ENCODE measurements around the gene PRPH2. TPM values are rescaled to one million over a fixed set of nuclear protein-coding genes. Genes with fewer than 3 reads are reported as not detected.

PRPH2 gene
- total RNA-seq, 1 donor from 2014 or later: not detected

- intact Hi-C loops (cut with micrococcal nuclease): loop anchor here (5.0 kb wide), 2 partner anchors 35 to 55 kb away; partner anchors contain the start of gene BICRAL
- Mint-ChIP-seq H3K27me3 (ENCODE audit: insufficient read depth) (no peaks in the 10 kb centered on the region), H3K9me3 (no peaks in the 10 kb centered on the region), H3K27ac (peak overlapping the region; percentile 98), H3K4me3 (peak overlapping the region; percentile 57), H3K36me3 (ENCODE audit: low read depth) (peaks cover 2% of the 10 kb centered on the region), H3K4me1 (ENCODE audit: low read depth) (peaks cover 19% of the 10 kb centered on the region)
- DNase-seq (ENCODE audit: low spot score): no peak
These were observed 5.2 kb upstream of the PRPH2 start for GRCh38 chr6:42727627-42728026.

- Mint-ChIP-seq H3K4me3 (peak overlapping the region; percentile 75), H3K27me3 (ENCODE audit: insufficient read depth) (peaks cover under 1% of the 10 kb centered on the region), H3K27ac (peak overlapping the region; percentile 98), H3K9me3 (no peaks in the 10 kb centered on the region), H3K4me1 (ENCODE audit: low read depth) (peaks cover 19% of the 10 kb centered on the region), H3K36me3 (ENCODE audit: low read depth) (peaks cover 2% of the 10 kb centered on the region)
- intact Hi-C loops (cut with micrococcal nuclease): loop anchor here (5.0 kb wide), 2 partner anchors 35 to 55 kb away; partner anchors contain the start of gene BICRAL
- no peak for DNase-seq (ENCODE audit: low spot score)
These were observed 4.8 kb upstream of the PRPH2 start for GRCh38 chr6:42727087-42727611.

GRCh38 chr6:42726485-42727086, 4.2 kb upstream of the PRPH2 start:
- Mint-ChIP-seq H3K27me3 (ENCODE audit: insufficient read depth) (peaks cover 5% of the 10 kb centered on the region), H3K36me3 (ENCODE audit: low read depth) (peaks cover 2% of the 10 kb centered on the region), H3K27ac (peak overlapping the region; percentile 98), H3K4me1 (ENCODE audit: low read depth) (peaks cover 19% of the 10 kb centered on the region), H3K4me3 (peak overlapping the region; percentile 75), H3K9me3 (no peaks in the 10 kb centered on the region)
- intact Hi-C loops (cut with micrococcal nuclease): loop anchor here (1.0 to 5.0 kb wide), 7 partner anchors 20 to 173 kb away; partner anchors contain the start of genes BICRAL and TBCC
- DNase-seq (ENCODE audit: low spot score): peak; percentile 59

- no peaks in the 10 kb centered on the region for H3K9me3 Mint-ChIP-seq
- no peak for DNase-seq (ENCODE audit: low spot score)
- H3K4me3 Mint-ChIP-seq: peak overlapping the region; percentile 75
- H3K4me1 Mint-ChIP-seq (ENCODE audit: low read depth): peaks cover 19% of the 10 kb centered on the region
- peaks cover 2% of the 10 kb centered on the region for H3K36me3 Mint-ChIP-seq (ENCODE audit: low read depth)
- peak overlapping the region; percentile 98 for H3K27ac Mint-ChIP-seq
- intact Hi-C loops (cut with micrococcal nuclease): loop anchor here (1.0 to 5.0 kb wide), 7 partner anchors 20 to 173 kb away; partner anchors contain the start of genes BICRAL and TBCC
- peaks cover 9% of the 10 kb centered on the region for H3K27me3 Mint-ChIP-seq (ENCODE audit: insufficient read depth)
These were observed 3.6 kb upstream of the PRPH2 start for GRCh38 chr6:42726026-42726425.

GRCh38 chr6:42724825-42725224, 2.4 kb upstream of the PRPH2 start:
- intact Hi-C loops (cut with micrococcal nuclease): loop anchor here (5.0 kb wide), 2 partner anchors 33 to 57 kb away; partner anchors contain the start of gene BICRAL
- Mint-ChIP-seq H3K4me3 (no peak overlapping the region), H3K4me1 (ENCODE audit: low read depth) (peaks cover 19% of the 10 kb centered on the region), H3K36me3 (ENCODE audit: low read depth) (peaks cover 2% of the 10 kb centered on the region), H3K27me3 (ENCODE audit: insufficient read depth) (peaks cover 16% of the 10 kb centered on the region), H3K27ac (no peak overlapping the region), H3K9me3 (no peaks in the 10 kb centered on the region)
- DNase-seq (ENCODE audit: low spot score): no peak

- Mint-ChIP-seq H3K27me3 (ENCODE audit: insufficient read depth) (peaks cover 16% of the 10 kb centered on the region), H3K27ac (no peak overlapping the region), H3K36me3 (ENCODE audit: low read depth) (peaks cover under 1% of the 10 kb centered on the region), H3K4me1 (ENCODE audit: low read depth) (peaks cover under 1% of the 10 kb centered on the region), H3K4me3 (no peak overlapping the region), H3K9me3 (no peaks in the 10 kb centered on the region)
- intact Hi-C loops (cut with micrococcal nuclease): no loop called here
- no peak for DNase-seq (ENCODE audit: low spot score)
These were observed 1.7 kb downstream of the PRPH2 start for GRCh38 chr6:42720739-42721138.

GRCh38 chr6:42715871-42716270, 6.5 kb downstream of the PRPH2 start:
- Mint-ChIP-seq H3K9me3 (peaks cover 16% of the 10 kb centered on the region), H3K4me1 (ENCODE audit: low read depth) (peaks cover 7% of the 10 kb centered on the region), H3K27ac (no peak overlapping the region), H3K27me3 (ENCODE audit: insufficient read depth) (peaks cover 5% of the 10 kb centered on the region), H3K4me3 (no peak overlapping the region), H3K36me3 (ENCODE audit: low read depth) (peaks cover 4% of the 10 kb centered on the region)
- no peak for DNase-seq (ENCODE audit: low spot score)
- intact Hi-C loops (cut with micrococcal nuclease): no loop called here

- peaks cover 7% of the 10 kb centered on the region for H3K4me1 Mint-ChIP-seq (ENCODE audit: low read depth)
- no peak overlapping the region for H3K4me3 Mint-ChIP-seq
- H3K27me3 Mint-ChIP-seq (ENCODE audit: insufficient read depth): no peaks in the 10 kb centered on the region
- H3K9me3 Mint-ChIP-seq: peaks cover 19% of the 10 kb centered on the region
- intact Hi-C loops (cut with micrococcal nuclease): no loop called here
- H3K36me3 Mint-ChIP-seq (ENCODE audit: low read depth): peaks cover 4% of the 10 kb centered on the region
- no peak overlapping the region for H3K27ac Mint-ChIP-seq
- no peak for DNase-seq (ENCODE audit: low spot score)
These were observed 8.2 kb downstream of the PRPH2 start for GRCh38 chr6:42714098-42714761.

GRCh38 chr6:42711930-42712329, 10.5 kb downstream of the PRPH2 start:
- peaks cover 7% of the 10 kb centered on the region for H3K4me1 Mint-ChIP-seq (ENCODE audit: low read depth)

GRCh38 chr6:42710316-42710715, 12.1 kb downstream of the PRPH2 start:
- H3K4me3 Mint-ChIP-seq: no peak overlapping the region
- H3K27me3 Mint-ChIP-seq (ENCODE audit: insufficient read depth): no peaks in the 10 kb centered on the region
- H3K27ac Mint-ChIP-seq: no peak overlapping the region
- H3K4me1 Mint-ChIP-seq (ENCODE audit: low read depth): peaks cover 7% of the 10 kb centered on the region
- H3K36me3 Mint-ChIP-seq (ENCODE audit: low read depth): peaks cover 4% of the 10 kb centered on the region
- intact Hi-C loops (cut with micrococcal nuclease): no loop called here
- H3K9me3 Mint-ChIP-seq: peaks cover 19% of the 10 kb centered on the region
- no peak for DNase-seq (ENCODE audit: low spot score)

More at GRCh38 chr6:42711930-42712329, 10.5 kb downstream of the PRPH2 start:
- intact Hi-C loops (cut with micrococcal nuclease): no loop called here
- H3K9me3 Mint-ChIP-seq: peaks cover 19% of the 10 kb centered on the region
- H3K36me3 Mint-ChIP-seq (ENCODE audit: low read depth): peaks cover 4% of the 10 kb centered on the region
- no peak overlapping the region for H3K4me3 Mint-ChIP-seq
- no peak for DNase-seq (ENCODE audit: low spot score)
- no peaks in the 10 kb centered on the region for H3K27me3 Mint-ChIP-seq (ENCODE audit: insufficient read depth)
- H3K27ac Mint-ChIP-seq: no peak overlapping the region

GRCh38 chr6:42709871-42710270, 12.5 kb downstream of the PRPH2 start:
- H3K27ac Mint-ChIP-seq: no peak overlapping the region
- DNase-seq (ENCODE audit: low spot score): no peak
- peaks cover 19% of the 10 kb centered on the region for H3K9me3 Mint-ChIP-seq
- peaks cover 7% of the 10 kb centered on the region for H3K4me1 Mint-ChIP-seq (ENCODE audit: low read depth)
- peaks cover 4% of the 10 kb centered on the region for H3K36me3 Mint-ChIP-seq (ENCODE audit: low read depth)
- H3K4me3 Mint-ChIP-seq: no peak overlapping the region
- no peaks in the 10 kb centered on the region for H3K27me3 Mint-ChIP-seq (ENCODE audit: insufficient read depth)
- intact Hi-C loops (cut with micrococcal nuclease): no loop called here

GRCh38 chr6:42708096-42708495, 14.3 kb downstream of the PRPH2 start:
- intact Hi-C loops (cut with micrococcal nuclease): no loop called here
- peaks cover 4% of the 10 kb centered on the region for H3K36me3 Mint-ChIP-seq (ENCODE audit: low read depth)
- peaks cover 19% of the 10 kb centered on the region for H3K9me3 Mint-ChIP-seq
- no peaks in the 10 kb centered on the region for H3K4me1 Mint-ChIP-seq (ENCODE audit: low read depth)
- H3K4me3 Mint-ChIP-seq: no peak overlapping the region
- no peaks in the 10 kb centered on the region for H3K27me3 Mint-ChIP-seq (ENCODE audit: insufficient read depth)
- H3K27ac Mint-ChIP-seq: no peak overlapping the region
- DNase-seq (ENCODE audit: low spot score): no peak

GRCh38 chr6:42707595-42707994, 14.8 kb downstream of the PRPH2 start:
- no peaks in the 10 kb centered on the region for H3K27me3 Mint-ChIP-seq (ENCODE audit: insufficient read depth)
- H3K4me1 Mint-ChIP-seq (ENCODE audit: low read depth): no peaks in the 10 kb centered on the region
- H3K9me3 Mint-ChIP-seq: peaks cover 18% of the 10 kb centered on the region
- intact Hi-C loops (cut with micrococcal nuclease): no loop called here
- peaks cover 4% of the 10 kb centered on the region for H3K36me3 Mint-ChIP-seq (ENCODE audit: low read depth)
- no peak overlapping the region for H3K27ac Mint-ChIP-seq
- no peak overlapping the region for H3K4me3 Mint-ChIP-seq
- no peak for DNase-seq (ENCODE audit: low spot score)

Measured in activated T-helper 1 cell treated with anti-CD3 and anti-CD28 coated beads, Interleukin-12 subunit alpha, Interleukin-12 subunit beta, Interleukin-2, Interleukin-4 antibody, amounts not matched to agents 30 ng/mL and 10 ng/mL and 1 ng/mL, durations not matched to agents 14 hours and 24 hours and 36 hours (primary cell).